Measurements from ENCODE around the gene MBD3.

The MBD3 gene

GRCh38 chr19:1591421-1592023 is 1.1 kb downstream of the MBD3 start:
- no peak for DNase-seq

GRCh38 chr19:1590641-1591397 is 1.8 kb downstream of the MBD3 start:
- intact Hi-C loops (cut with DNase I; ENCODE audit: low total_unique reads), result no loop called here
- no peak for DNase-seq
- Histone ChIP-seq H3K4me3 (peak overlapping the region; percentile 58 to 71), H3K27ac (peak overlapping the region; percentile 83 to 89), H3K36me3 (peaks cover 0 to 19% (median 0%) of the 10 kb centered on the region in 3 donors), H3K9me3 (no peaks in the 10 kb centered on the region), H3K27me3 (no peaks in the 10 kb centered on the region), H3K4me1 (peaks cover 0 to 37% (median 23%) of the 10 kb centered on the region in 4 donors)
- TF ChIP-seq, protein P1, sequence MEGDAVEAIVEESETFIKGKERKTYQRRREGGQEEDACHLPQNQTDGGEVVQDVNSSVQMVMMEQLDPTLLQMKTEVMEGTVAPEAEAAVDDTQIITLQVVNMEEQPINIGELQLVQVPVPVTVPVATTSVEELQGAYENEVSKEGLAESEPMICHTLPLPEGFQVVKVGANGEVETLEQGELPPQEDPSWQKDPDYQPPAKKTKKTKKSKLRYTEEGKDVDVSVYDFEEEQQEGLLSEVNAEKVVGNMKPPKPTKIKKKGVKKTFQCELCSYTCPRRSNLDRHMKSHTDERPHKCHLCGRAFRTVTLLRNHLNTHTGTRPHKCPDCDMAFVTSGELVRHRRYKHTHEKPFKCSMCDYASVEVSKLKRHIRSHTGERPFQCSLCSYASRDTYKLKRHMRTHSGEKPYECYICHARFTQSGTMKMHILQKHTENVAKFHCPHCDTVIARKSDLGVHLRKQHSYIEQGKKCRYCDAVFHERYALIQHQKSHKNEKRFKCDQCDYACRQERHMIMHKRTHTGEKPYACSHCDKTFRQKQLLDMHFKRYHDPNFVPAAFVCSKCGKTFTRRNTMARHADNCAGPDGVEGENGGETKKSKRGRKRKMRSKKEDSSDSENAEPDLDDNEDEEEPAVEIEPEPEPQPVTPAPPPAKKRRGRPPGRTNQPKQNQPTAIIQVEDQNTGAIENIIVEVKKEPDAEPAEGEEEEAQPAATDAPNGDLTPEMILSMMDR (IDR thresholded peaks at IDR 0.05), result no peak

More at GRCh38 chr19:1591421-1592023, 1.1 kb downstream of the MBD3 start:
- TF ChIP-seq, protein P1 (IDR thresholded peaks at IDR 0.05), result no peak
- H3K27me3 ChIP-seq, result no peaks in the 10 kb centered on the region
- H3K4me3 ChIP-seq, result peak overlapping the region; percentile 58 to 71
- H3K9me3 ChIP-seq, result no peaks in the 10 kb centered on the region
- H3K27ac ChIP-seq, result peak overlapping the region; percentile 83 to 89
- H3K4me1 ChIP-seq, result peaks cover 0 to 33% (median 23%) of the 10 kb centered on the region in 4 donors
- intact Hi-C loops (cut with DNase I; ENCODE audit: low total_unique reads), result no loop called here
- peaks cover 2 to 23% (median 3%) of the 10 kb centered on the region in 3 donors for H3K36me3 ChIP-seq

GRCh38 chr19:1587872-1588271 is 4.8 kb downstream of the MBD3 start:
- TF ChIP-seq, protein P1 (IDR thresholded peaks at IDR 0.05), result no peak
- Histone ChIP-seq H3K9me3 (no peaks in the 10 kb centered on the region), H3K27ac (no peak overlapping the region), H3K4me1 (peaks cover 0 to 28% (median 17%) of the 10 kb centered on the region in 4 donors), H3K27me3 (no peaks in the 10 kb centered on the region), H3K36me3 (peaks cover 11 to 28% (median 20%) of the 10 kb centered on the region in 3 donors), H3K4me3 (no peak overlapping the region)
- intact Hi-C loops (cut with DNase I; ENCODE audit: low total_unique reads), result no loop called here
- no peak for DNase-seq

- peaks cover 35 to 54% (median 47%) of the 10 kb centered on the region in 3 donors for H3K36me3 ChIP-seq
- no peak for DNase-seq
- intact Hi-C loops (cut with DNase I; ENCODE audit: low total_unique reads), result no loop called here
- no peaks in the 10 kb centered on the region for H3K27me3 ChIP-seq
- TF ChIP-seq, protein P1 (IDR thresholded peaks at IDR 0.05), result no peak
- no peak overlapping the region for H3K27ac ChIP-seq
- H3K4me1 ChIP-seq, result peaks cover 0 to 10% (median 2%) of the 10 kb centered on the region in 4 donors
- no peak overlapping the region for H3K4me3 ChIP-seq
- no peaks in the 10 kb centered on the region for H3K9me3 ChIP-seq
These were observed 7.5 kb downstream of the MBD3 start for GRCh38 chr19:1585243-1585580.

DNA sequence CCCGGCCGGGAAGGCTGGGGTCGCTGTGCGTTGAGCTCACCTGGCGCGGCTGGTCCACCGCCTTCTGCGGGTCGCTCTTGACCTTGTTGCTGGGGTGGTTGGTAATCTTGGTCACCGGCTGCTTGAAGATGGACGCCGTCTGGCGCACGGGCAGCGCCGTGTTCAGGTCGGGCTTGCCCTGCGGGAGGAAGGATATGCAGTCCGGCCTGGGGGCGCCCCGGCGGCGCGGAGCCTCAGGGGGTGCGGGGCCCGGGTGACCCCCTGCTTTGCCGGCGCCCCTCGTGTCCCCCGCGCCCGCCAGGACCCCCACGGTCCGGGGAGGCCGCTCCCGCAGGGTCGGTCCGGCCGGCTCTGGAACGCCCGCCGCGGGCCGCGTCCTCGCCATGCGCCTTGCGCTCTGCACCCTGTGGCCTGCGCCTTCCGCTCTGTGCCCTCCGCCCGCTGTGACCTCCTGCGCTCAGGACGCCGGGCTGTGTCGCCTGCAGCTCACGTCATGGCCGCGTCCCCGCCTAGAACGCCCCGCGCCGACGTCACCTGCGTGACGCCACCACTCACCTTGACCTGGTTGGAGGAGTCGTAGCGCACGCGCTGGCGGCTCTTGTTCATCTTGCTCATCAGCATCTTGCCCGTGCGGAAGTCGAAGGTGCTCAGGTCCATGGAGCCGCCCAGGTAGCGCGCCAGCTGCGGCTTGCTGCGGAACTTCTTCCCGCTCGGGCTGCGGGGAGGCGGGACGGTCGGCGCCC is 8.0 kb downstream of the MBD3 start:
- intact Hi-C loops (cut with DNase I; ENCODE audit: low total_unique reads), result no loop called here
- Histone ChIP-seq H3K4me1 (peaks cover 0 to 6% (median 0%) of the 10 kb centered on the region in 4 donors), H3K27me3 (no peaks in the 10 kb centered on the region), H3K27ac (no peak overlapping the region), H3K36me3 (peaks cover 40 to 60% (median 52%) of the 10 kb centered on the region in 3 donors), H3K4me3 (no peak overlapping the region), H3K9me3 (no peaks in the 10 kb centered on the region)
- TF ChIP-seq, protein P1 (IDR thresholded peaks at IDR 0.05), result no peak
- no peak for DNase-seq

All from tibial artery (tissue), 4 donors.